GM23248 (cell line): ENCODE measurements around the gene FBLN2.

ENCODE experiments used
- EZH2 ChIP-seq: fragments of 200-600 bp; sonication (generic); IDR thresholded peaks from 2 replicates; pipeline ENCODE4 v1.6.1; 2018; ENCODE audit warnings: antibody characterized with exemption, mild to moderate bottlenecking; ENCODE audit not compliant: insufficient read depth, poor library complexity, severe bottlenecking
- EZH2phosphoT487 ChIP-seq: fragments of 200-600 bp; sonication (generic); IDR thresholded peaks from 2 replicates; pipeline ENCODE4 v1.6.1; 2018; ENCODE audit warnings: antibody characterized with exemption, moderate library complexity, mild to moderate bottlenecking, low read depth; ENCODE audit not compliant: insufficient read depth

- TF ChIP-seq EZH2: no peak
- no peak for TF ChIP-seq EZH2phosphoT487
These were observed 65.7 kb downstream of the FBLN2 start for GRCh38 chr3:13614607-13615006.
